SK-MEL-5 (cell line): ENCODE results near the gene TOP1. TPM values are rescaled to one million over a fixed set of nuclear protein-coding genes. Genes with fewer than 3 reads are reported as not detected.
A peak's percentile ranks its signal among the peaks of the same experiment; 100 is the strongest.

ENCODE experiments used
- DNase-seq: peaks from one replicate; pipeline ENCODE4 v3.0.0-alpha.2; 2016; ENCODE audit warnings: low read depth, low spot score
- in situ Hi-C: cut with HindIII; loops from 2 replicates; pipeline ENCODE4 v1.10.0; 2016; ENCODE audit warnings: low sequenced_read_pairs, high pct_unique_total_duplicates, low pct_unique_long_range_greater_than_20kb
- total RNA-seq: library from RNA; depleted of rRNA; stranded (reverse); fragments of >200 nt; shearing (Covaris generic); gene quantifications from 2 replicates; pipeline ENCODE4 v1.2.3, GENCODE V29; 2014

TOP1 gene
- total RNA-seq, 1 experiment from 2014 or later: 16.1 TPM

DNA sequence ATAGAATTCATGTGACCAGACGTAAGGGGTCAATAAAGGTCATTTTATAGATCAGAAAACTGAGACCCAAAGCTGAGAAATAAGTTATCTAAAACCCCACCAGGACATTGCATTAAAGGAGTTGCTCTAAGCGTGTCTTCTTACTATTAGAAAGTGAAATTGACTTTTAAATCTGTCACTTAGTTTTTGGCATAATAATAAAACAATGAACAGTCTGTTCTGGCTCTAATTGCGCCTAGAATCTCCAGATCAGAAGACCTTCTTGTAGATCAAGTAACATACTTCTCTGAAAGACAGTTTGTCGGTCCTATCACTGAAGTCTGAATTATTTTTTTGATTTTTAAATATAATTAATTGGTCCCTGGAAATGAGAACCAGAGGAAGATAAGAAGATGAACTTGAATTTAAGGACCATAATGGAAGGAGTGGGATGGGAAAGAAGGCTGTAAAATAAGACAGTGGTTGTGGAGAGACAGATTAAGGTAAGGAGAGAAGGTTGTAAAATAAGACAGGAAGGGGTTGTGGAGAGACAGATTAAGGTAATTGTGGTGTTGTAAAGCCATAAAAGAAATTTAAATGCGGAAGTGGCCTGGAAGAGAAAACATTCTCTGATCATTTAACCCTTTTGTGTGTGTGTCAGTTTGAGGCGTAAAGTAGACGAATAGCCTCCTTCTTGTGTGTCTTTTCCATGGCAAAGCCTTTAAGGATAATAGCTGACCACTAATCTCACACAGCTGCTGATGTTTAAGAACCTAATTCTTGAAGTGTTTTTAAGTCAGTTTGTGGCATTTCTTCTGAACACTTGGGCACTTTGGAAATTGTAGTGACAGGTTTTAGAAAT lies 20.1 kb downstream of the TOP1 start:
- DNase-seq: peak; percentile 62
- in situ Hi-C loops: no loop called here

DNA sequence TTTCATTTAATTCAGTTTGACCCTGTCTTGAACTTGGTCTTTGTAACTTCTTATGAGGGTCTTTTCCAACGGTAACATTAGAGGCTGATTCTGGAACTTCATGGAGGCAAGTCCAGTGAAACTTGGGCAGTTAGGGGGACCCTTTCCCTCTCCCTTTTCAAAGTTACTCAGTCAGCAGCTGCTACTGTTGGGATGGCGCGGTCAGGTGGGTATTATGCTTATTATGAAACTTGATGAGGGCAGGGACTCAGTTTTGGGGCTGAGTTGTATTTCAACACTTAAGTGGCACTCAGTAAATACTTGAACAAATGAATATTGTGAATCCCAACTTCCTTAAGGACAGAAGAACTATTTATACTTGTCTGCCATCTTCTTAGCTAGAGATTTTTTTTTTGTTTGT lies 20.8 kb downstream of the TOP1 start:
- DNase-seq: no peak
- in situ Hi-C loops: no loop called here

DNA sequence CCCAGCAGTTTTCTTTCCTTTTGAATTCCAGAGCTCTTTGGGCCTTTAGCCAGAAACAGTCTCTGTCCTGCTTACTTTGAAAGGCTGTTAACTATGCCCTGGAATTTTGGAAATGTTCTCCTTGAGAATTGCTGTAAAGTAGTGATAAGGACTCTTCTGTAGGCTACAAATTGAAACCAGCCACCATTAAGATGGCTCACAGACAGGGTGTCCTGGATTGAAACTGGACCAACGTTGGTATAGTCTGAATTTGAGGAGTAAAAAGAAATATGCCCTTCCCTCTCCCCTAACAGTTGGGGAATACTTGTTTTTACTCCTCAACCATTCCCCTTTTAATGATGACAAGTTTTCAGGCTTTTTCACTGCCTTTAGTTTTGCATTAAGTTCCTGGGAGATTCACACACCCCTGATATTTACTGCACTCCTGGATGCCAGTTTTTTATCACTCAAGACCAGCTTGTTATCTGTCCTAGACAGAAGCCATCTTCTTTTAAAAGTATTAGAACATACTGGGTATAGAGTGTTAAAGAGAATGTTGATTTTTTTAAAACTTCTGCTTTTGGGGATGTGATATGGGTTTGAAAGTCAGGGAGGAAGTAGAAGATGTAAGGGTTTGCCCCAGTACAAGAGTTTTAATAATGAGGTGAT lies 21.9 kb downstream of the TOP1 start:
- DNase-seq: no peak
- in situ Hi-C loops: no loop called here

DNA sequence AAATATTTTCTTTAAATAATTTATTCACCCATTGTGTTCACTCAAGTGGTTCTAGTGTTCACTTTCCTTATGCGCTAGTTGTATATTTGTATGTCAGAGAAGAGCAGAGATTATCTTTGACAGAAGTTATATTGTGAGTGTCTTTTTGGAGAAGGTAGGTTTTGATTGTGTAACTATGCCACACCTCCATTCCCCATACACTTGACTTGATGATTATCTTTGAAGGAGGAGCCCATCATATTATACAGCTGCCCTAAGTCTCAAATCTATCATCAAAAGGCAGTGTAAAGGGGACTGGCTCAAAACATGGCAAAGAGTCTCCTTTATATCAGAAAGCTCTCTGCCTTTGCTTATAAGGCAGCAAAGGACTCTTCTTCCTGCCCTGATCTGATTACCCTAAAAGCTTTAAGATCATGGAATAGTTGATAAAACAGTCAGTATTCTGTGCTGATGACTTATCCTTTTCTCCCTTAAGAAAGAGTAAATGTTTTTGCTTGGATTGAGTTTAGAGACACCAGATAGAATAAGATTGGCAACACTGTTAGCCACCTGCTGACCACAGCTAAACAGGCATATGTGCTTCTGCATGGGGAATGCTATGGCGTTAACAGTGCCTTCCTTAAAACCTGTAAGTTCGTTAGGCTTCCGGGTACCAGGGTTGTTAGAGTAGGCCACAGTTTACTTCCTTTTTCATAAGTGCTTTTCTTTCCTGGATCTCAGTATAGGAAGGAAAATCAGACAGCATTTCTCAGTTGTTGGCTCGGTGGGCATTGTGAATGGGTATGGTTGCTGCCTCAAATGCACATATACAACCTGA lies 22.6 kb downstream of the TOP1 start:
- in situ Hi-C loops: no loop called here
- no peak for DNase-seq

DNA sequence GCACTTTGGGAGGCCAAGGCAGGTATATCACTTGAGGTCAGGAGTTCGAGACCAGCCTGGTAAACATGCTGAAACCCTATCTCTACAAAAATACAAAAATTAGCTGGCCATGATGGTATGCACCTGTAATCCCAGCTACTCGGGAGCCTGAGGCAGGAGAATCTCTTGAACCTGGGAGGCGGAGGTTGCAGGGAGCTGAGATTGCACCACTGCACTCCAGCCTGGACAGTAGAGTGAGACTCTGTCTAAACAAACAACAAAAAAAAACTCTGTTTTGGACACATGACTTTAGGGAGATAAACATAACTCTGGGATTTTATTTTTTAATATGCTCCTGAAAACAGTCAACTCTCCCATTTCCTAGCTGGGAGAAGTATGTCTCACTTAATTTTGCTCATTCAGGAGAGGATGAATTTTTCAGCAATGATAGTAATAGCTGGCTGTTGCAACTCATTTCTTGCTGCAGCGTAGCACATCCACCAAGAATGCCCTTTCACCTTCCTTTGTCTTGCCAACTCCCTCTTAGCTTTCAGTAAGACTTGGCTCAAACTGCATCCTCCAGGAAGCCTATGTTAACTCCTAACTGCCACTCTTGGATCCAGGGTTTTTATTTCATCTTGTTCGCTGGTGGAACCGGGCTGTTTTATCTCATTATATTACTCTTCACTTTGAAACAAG lies 24.3 kb downstream of the TOP1 start:
- in situ Hi-C loops: no loop called here

DNA sequence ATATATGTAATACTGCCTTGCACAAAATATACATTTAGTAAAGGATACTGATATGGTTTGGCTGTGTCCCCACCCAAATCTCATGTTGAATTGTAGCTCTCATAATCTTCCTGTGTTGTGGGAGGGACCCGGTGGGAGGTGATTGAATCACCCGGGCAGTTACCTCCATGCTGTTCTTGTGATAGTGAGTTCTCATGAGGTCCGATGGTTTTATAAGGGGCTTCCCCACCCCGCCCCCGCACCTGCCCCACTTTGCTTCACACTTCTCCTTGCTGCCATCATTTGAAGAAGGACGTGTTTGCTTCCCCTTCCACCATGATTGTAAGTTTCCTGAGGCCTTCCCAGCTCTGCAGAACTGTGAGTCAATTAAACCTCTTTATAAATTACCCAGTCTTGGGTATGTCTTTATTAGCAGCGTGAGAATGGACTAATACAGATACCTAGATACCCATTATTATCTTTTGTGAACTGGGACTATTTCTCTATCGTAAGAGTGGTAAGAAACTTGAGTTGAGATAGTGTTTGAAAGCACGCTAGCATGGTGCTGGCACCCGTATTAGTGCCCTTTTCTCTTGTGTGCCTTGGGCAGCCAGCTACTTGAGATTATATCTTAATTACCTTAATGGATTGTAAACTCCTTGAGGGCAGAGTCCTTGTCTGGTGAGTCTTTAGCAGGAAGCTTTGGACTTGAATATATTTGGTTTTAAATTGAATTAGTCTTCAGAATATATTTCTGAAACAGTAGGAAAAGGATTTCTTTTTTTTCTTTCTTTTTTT lies 25.6 kb downstream of the TOP1 start:
- in situ Hi-C loops: no loop called here

More for the DNA sequence above, 24.3 kb downstream of the TOP1 start:
- no peak for DNase-seq

DNA sequence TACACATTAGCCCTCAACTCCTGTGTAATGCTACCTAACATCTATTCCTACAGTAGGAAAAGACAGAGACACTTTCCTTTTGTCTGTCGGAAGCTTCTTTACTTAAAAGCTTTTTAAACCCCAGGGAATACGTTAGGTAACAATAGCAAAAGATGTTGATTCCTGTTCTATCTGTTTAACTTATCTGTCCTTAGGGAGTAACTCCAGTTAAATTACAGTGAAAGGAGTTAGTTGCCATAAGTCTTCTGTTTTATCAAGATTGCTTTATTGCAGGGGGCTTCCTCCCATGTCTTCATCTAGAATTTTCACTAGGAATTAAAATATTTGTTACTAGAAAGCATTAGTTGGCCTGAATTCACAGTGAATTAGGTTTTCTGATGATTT lies 26.2 kb downstream of the TOP1 start:
- no peak for DNase-seq
- in situ Hi-C loops: no loop called here

More for the DNA sequence above, 25.6 kb downstream of the TOP1 start:
- no peak for DNase-seq

DNA sequence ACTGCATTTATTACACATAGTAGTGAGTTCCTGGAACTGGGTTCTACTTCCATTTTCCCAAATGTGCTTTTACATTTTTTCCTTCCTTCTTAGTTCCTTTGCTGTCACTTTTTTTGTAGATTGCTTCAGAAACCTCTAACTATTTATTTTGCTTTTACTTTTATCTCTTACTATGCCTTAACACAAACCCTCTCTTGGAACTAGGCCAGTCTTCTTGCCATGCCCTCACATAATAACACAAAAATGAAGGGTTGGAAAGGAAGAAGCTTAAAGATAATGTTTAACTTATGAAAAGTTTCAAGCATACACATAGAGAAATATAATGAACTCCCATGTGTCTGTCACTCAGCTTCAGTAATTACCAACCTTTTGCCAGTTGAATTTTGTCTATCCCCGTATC lies 27.1 kb downstream of the TOP1 start:
- in situ Hi-C loops: no loop called here

DNA sequence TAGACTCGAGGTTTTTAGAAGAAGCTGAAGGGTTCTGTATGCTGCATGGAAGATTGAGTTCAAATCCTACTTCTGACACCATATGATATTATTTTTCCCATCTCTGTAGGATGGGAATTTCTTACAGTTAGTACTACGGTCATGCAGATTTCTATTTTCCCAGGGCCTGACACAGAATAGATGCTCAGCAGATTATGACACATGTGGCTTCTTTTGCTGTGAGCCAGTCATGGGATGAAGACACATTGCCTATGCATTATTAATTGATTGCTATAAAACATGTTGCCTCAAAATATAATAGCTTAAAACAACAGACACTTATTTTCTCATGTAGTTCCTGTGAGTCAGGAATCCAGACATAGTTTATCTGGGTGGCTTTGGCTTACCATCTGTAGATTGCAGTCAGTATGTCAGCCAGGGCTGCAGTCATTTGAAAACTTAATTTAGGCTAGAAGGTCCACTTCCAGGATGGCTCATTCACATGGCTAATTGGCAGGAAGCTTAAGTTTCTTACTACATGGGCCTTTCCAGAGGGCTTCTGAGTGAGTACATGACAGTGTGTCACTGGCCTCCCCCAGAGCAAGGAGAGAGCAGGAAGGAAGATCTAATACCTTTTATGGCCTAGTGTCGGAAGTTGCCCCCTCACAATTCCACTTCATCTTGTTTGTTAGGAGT lies 29.5 kb downstream of the TOP1 start:
- no peak for DNase-seq
- in situ Hi-C loops: no loop called here

More for the DNA sequence above, 27.1 kb downstream of the TOP1 start:
- no peak for DNase-seq

DNA sequence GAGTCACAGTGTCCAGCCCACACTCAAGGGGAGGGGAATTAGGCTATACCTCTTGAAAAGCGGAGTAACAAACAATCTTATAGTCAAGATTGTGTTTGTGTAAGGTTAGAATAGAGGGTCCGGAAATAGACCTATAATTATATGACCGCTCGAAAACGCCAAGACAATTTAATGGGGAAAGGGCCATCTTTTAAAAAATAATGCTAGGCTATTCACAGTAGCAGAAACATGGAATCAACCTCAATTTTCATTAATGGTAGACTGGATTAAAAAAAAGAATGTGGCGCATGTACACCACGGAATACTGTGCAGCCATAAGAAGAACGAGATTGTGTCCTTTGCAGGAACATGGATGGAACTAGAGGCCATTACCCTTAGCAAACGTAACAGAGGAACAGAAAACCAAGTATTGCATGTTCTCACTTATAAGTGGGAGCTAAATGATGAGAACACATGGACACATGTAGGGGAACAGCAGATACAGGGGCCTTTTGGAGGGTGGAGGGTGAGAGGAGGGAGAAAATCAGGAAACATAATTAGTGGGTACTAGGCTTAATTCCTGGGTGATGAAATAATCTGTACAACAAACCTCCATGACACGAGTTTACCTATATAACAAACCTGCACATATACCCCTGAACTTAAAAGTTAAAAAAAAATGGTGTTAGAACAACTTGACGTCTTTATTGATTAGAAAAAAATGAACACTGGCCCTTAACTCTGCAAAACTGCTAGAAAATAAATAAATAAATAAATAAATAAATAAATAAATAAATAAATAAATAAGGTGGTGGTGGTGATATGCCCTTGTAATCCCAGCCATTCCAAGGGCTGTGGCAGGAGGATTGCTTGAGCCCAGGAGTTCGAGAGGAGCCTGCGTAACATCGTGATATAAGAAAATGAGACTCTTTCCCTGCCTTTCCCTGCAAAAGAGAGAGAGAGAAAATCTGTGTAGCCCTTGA lies 30.3 kb downstream of the TOP1 start:
- in situ Hi-C loops: no loop called here
- DNase-seq: no peak

DNA sequence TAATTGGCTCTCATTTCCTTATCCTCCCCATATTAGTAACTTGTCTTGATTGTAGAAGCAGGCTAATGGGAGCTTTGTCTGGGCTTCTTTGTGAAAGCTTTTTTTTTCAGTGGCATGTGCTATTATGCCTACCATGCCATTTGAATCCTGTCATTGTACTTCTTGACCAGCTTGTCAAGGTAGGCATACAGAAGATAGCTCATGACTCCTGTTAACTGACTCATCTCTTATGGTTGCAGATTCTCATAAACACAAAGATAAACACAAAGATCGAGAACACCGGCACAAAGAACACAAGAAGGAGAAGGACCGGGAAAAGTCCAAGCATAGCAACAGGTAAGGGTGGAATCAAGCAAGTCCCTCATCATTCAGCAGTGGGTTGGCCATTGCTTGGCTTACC lies 32.5 kb downstream of the TOP1 start:
- in situ Hi-C loops: no loop called here
- DNase-seq: peak; percentile 65

DNA sequence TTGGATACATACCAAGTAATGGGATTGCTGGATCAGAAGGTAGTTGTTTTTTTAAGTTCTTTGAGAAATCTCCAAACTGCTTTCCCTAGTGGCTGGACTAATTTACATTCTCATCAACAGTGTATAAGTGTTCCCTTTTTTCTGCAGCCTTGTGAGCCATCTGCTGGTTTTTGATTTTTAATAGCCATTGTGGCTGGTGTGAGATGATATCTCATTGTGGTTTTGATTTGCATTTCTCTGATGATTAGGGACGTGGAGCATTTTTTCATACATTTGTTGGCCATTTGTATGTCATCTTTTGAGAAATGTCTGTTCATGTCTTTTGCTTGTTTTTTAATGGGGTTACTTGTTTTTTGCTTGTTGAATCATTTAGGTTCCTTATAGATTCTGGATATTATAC lies 34.8 kb downstream of the TOP1 start:
- in situ Hi-C loops: no loop called here
- DNase-seq: no peak

DNA sequence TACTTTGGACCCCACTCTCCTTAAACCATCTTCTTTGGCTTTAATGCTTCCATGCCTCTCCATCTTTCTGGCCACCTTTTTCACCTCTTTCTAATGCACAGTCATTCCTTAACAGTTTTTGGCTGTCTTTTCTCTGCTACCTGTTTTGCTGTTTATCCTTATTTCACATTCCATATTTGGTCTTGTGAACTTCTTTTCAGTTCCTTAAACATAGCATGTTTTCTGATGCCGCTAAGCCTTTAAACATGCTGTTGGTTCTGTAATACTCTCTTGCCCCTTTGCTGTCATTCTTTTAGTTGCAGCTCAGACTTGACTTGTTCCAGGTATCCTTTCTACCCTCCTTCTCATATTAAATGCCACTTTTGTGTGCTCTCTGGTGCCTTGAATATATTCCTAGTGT lies 35.8 kb downstream of the TOP1 start:
- DNase-seq: no peak
- in situ Hi-C loops: no loop called here

DNA sequence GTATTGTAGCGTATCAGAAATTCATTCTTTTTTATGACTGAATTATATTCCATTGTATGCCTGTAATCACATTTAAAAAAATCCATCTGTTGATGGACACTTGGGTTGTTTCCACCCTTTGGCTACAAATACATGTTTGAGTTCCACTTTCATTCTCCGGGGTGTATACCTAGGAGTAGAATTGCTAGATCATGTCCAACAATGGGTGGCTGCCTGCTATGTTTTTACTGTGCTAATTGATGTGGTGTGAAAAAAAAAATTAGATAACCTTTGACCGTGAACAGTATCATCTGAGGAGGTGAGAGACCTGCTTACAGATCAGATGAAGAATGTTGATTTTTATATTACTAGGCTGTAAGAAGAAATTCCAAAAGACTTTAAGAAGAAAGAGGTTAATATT lies 37.1 kb downstream of the TOP1 start:
- no peak for DNase-seq
- in situ Hi-C loops: no loop called here

DNA sequence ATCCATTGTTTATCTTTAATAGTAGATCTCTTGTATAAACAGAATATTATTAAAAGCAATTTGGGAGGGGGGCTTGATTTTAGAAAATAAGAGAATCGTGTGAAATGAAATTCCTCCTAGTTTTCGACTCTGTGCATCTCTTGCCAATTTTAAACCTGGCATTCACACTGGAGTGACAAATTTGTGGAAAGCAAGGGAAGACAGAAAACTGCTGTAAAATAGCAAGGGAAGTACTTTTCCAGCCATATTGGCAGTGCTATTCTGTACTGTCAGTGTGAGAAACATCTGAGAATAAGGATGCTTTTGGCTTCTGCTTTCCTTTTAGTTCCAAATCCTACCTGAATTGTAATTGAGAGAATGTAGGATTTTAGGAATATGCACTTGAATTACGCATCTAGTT lies 40.2 kb downstream of the TOP1 start:
- in situ Hi-C loops: no loop called here
- no peak for DNase-seq
